Right cardiac atrium (tissue), 5 donors: ENCODE measurements around the gene TSSK3. TPM values are rescaled to one million over a fixed set of nuclear protein-coding genes. Genes with fewer than 3 reads are reported as not detected.
"Not testable (repeated sequence)": the region's sequence is repeated elsewhere in the genome, so short reads cannot be mapped to it uniquely, and the experiment has no call there.

Source experiments
- ATAC-seq, 2 donors: fragments of 200-7000 bp; cut with Tn5 transposase; one replicate each; pipeline versions ENCODE4 v1.8.0 to v1.9.1; 2020; ENCODE audit warnings: moderate library complexity in 2 of 2, mild to moderate bottlenecking in 1 of 2
- DNase-seq, 3 donors: peaks; one replicate each; pipeline ENCODE4 v3.0.0-alpha.2; 2020
- H3K27ac ChIP-seq: one replicate; pipeline ENCODE4 v1.5.1; 2013; ENCODE audit warnings: mild to moderate bottlenecking, low read length, control low read depth, moderate library complexity
- H3K27me3 ChIP-seq: one replicate; pipeline ENCODE4 v1.6.1; 2013; ENCODE audit not compliant: control insufficient read depth, insufficient read depth
- H3K4me1 ChIP-seq: one replicate; pipeline ENCODE4 v1.6.1; 2013; ENCODE audit warnings: low read length; ENCODE audit not compliant: control insufficient read depth, insufficient read depth
- H3K4me3 ChIP-seq: one replicate; pipeline ENCODE4 v1.5.1; 2013; ENCODE audit warnings: low read length, control low read depth
- H3K9me3 ChIP-seq: one replicate; pipeline ENCODE4 v1.6.1; 2013; ENCODE audit warnings: low read length; ENCODE audit not compliant: control insufficient read depth
- WGBS: extraction: QIAGEN DNeasy Blood & Tissue Kit; methylation state at CpG from one replicate; pipeline ENCODE4 v1.1.7; 2013; 5-methylcytosine and 5-hydroxymethylcytosine counted together
- intact Hi-C, 4 donors: fragments of 100-400 bp; cut with DNase I; formaldehyde crosslinking; loops; one replicate each; pipeline versions ENCODE4 v1.11.0 to v1.14.0; 2022 to 2023
- polyA plus RNA-seq: library from polyadenylated mRNA; stranded (reverse); fragments of 200-250 nt; gene quantifications from one replicate; pipeline ENCODE4 v1.2.3, GENCODE V29; 2013
- total RNA-seq, 4 donors: library from RNA; stranded (reverse); fragmentation: NEBNext Ultra II Directional; extraction: Animal tissue kit (Norgen Biotek cat#: 25700); gene quantifications; one replicate each; pipeline ENCODE4 v1.2.1, GENCODE V29; 2021
- donor health status: healthy with polysubstance abuse.
- donor health status: DM: no; HTN: yes; CAD: no.
- donor health status: DM: no; HTN: no; CAD: no.
- donor health status: DM: no; HTN: yes; CAD: no; lungs with severe emphysema.
- donor health status: DM: yes; HTN: yes; CAD: no.

Gene TSSK3
- total and polyA plus RNA-seq, 5 donors, result 1.1 to 2.7 (median 1.5) TPM

GRCh38 chr1:32392325-32392724 lies 30.0 kb downstream of the TSSK3 start:
- H3K4me1 ChIP-seq, result peaks cover 2% of the 10 kb centered on the region
- no peaks in the 10 kb centered on the region for H3K27me3 ChIP-seq
- intact Hi-C loops, result loop anchor here in 1 of 4 donors (10.0 kb wide), 1 partner anchor 482 kb away; the partner anchor contains the start of gene FNDC5
- WGBS, result 41% methylated on average over 3 of the region's 3 CpGs
- ATAC-seq (no peak), DNase-seq (no peak)
- no peaks in the 10 kb centered on the region for H3K9me3 ChIP-seq
- H3K27ac ChIP-seq, result no peak overlapping the region
- no peak overlapping the region for H3K4me3 ChIP-seq

- Histone ChIP-seq H3K4me3 (peak overlapping the region; percentile 66), H3K27ac (no peak overlapping the region), H3K4me1 (peaks cover 2% of the 10 kb centered on the region), H3K9me3 (no peaks in the 10 kb centered on the region), H3K27me3 (no peaks in the 10 kb centered on the region)
- DNase-seq (no peak), ATAC-seq (no peak)
- intact Hi-C loops, result loop anchor here in 1 of 4 donors (10.0 kb wide), 1 partner anchor 482 kb away; the partner anchor contains the start of gene FNDC5
- 33% methylated on average over 1 of the region's 1 CpG for WGBS
Observed at GRCh38 chr1:32393136-32393535, 30.8 kb downstream of the TSSK3 start.

GRCh38 chr1:32393832-32394140 lies 31.4 kb downstream of the TSSK3 start:
- under 1% methylated on average over 15 of the region's 15 CpGs for WGBS
- DNase-seq (no peak), ATAC-seq (peak; percentile 10 to 30)
- H3K4me1 ChIP-seq, result peaks cover 2% of the 10 kb centered on the region
- peak overlapping the region; percentile 66 for H3K4me3 ChIP-seq
- peak overlapping the region; percentile 87 for H3K27ac ChIP-seq
- H3K27me3 ChIP-seq, result no peaks in the 10 kb centered on the region
- no peaks in the 10 kb centered on the region for H3K9me3 ChIP-seq
- intact Hi-C loops, result loop anchor here in 1 of 4 donors (10.0 kb wide), 1 partner anchor 481 kb away; the partner anchor contains the start of gene FNDC5

- peaks cover 2% of the 10 kb centered on the region for H3K4me1 ChIP-seq
- peak within 1 kb of the TSS; percentile 68 for H3K4me3 ChIP-seq
- H3K9me3 ChIP-seq, result no peaks in the 10 kb centered on the region
- intact Hi-C loops, result loop anchor here in 1 of 4 donors (10.0 kb wide), 1 partner anchor 480 kb away; the partner anchor contains the start of gene FNDC5
- peak; percentile 98 to 99 for ATAC-seq
- H3K27ac ChIP-seq, result peak within 1 kb of the TSS; percentile 97
- WGBS, result under 1% methylated on average over 48 of the region's 48 CpGs
- no peaks in the 10 kb centered on the region for H3K27me3 ChIP-seq
- peak; percentile 98 to 99 (median 98) for DNase-seq
Observed at GRCh38 chr1:32394141-32394889, 32.0 kb downstream of the TSSK3 start, which contains the start of gene BSDC1. BSDC1 (minus strand) TSS chr1:32394441; CDS start chr1:32394414, 27 bp downstream.

- WGBS, result under 1% methylated on average over 14 of the region's 14 CpGs
- Histone ChIP-seq H3K4me3 (peak overlapping the region; percentile 68), H3K9me3 (no peaks in the 10 kb centered on the region), H3K4me1 (peaks cover 2% of the 10 kb centered on the region), H3K27me3 (no peaks in the 10 kb centered on the region), H3K27ac (peak overlapping the region; percentile 97)
- intact Hi-C loops, result loop anchor here in 1 of 4 donors (10.0 kb wide), 1 partner anchor 480 kb away; the partner anchor contains the start of gene FNDC5
- ATAC-seq (peak in 1 of 2 donors; percentile 0), DNase-seq (no peak)
Observed at GRCh38 chr1:32394890-32395432, 32.6 kb downstream of the TSSK3 start.

- DNase-seq, H3K27ac ChIP-seq, ATAC-seq, H3K27me3 ChIP-seq, H3K9me3 ChIP-seq, H3K4me3 ChIP-seq, H3K4me1 ChIP-seq: not testable (repeated sequence)
- WGBS, result 89% methylated on average over 5 of the region's 5 CpGs
- intact Hi-C loops, result loop anchor here in 1 of 4 donors (10.0 kb wide), 1 partner anchor 478 kb away; the partner anchor contains the start of gene FNDC5
Observed at GRCh38 chr1:32396524-32396923, 34.2 kb downstream of the TSSK3 start.

GRCh38 chr1:32398401-32398800 lies 36.1 kb downstream of the TSSK3 start:
- ATAC-seq (no peak), DNase-seq (no peak)
- Histone ChIP-seq H3K4me1 (no peaks in the 10 kb centered on the region), H3K27me3 (no peaks in the 10 kb centered on the region), H3K27ac (no peak overlapping the region), H3K4me3 (no peak overlapping the region), H3K9me3 (no peaks in the 10 kb centered on the region)
- intact Hi-C loops, result loop anchor here in 1 of 4 donors (10.0 kb wide), 1 partner anchor 476 kb away; the partner anchor contains the start of gene FNDC5
- 63% methylated on average over 2 of the region's 2 CpGs for WGBS

- Histone ChIP-seq H3K9me3 (no peaks in the 10 kb centered on the region), H3K27ac (no peak overlapping the region), H3K27me3 (no peaks in the 10 kb centered on the region), H3K4me3 (no peak overlapping the region), H3K4me1 (no peaks in the 10 kb centered on the region)
- 61% methylated on average over 4 of the region's 4 CpGs for WGBS
- DNase-seq, result no peak
- intact Hi-C loops, result loop anchor here in 2 of 4 donors (10.0 kb wide), 2 partner anchors 375 to 475 kb away; partner anchors contain the start of gene FNDC5 (in 1 of the 2)
- no peak for ATAC-seq
Observed at GRCh38 chr1:32399843-32400242, 37.5 kb downstream of the TSSK3 start.

- H3K27ac ChIP-seq, result peak overlapping the region; percentile 33
- no peaks in the 10 kb centered on the region for H3K4me1 ChIP-seq
- no peak overlapping the region for H3K4me3 ChIP-seq
- intact Hi-C loops, result loop anchor here in 1 of 4 donors (10.0 kb wide), 1 partner anchor 374 kb away; no protein-coding TSS in a partner anchor
- ATAC-seq, result peak; percentile 99
- peak; percentile 94 to 97 (median 94) for DNase-seq
- no peaks in the 10 kb centered on the region for H3K27me3 ChIP-seq
- WGBS, result 37% methylated on average over 13 of the region's 13 CpGs
- no peaks in the 10 kb centered on the region for H3K9me3 ChIP-seq
Observed at GRCh38 chr1:32400876-32401631, 38.7 kb downstream of the TSSK3 start.

GRCh38 chr1:32404946-32405345 lies 42.6 kb downstream of the TSSK3 start:
- 41% methylated on average over 2 of the region's 2 CpGs for WGBS
- no peaks in the 10 kb centered on the region for H3K27me3 ChIP-seq
- no peak overlapping the region for H3K27ac ChIP-seq
- DNase-seq, result no peak
- ATAC-seq, result no peak
- intact Hi-C loops, result loop anchor here in 1 of 4 donors (10.0 kb wide), 1 partner anchor 370 kb away; no protein-coding TSS in a partner anchor
- no peaks in the 10 kb centered on the region for H3K9me3 ChIP-seq
- H3K4me1 ChIP-seq, result no peaks in the 10 kb centered on the region
- H3K4me3 ChIP-seq, result no peak overlapping the region
